Neural cell (in vitro differentiated cells): ENCODE results near the gene GALNT14.

Experiments
- POLR2AphosphoS5 ChIP-seq: IDR thresholded peaks from 2 replicates; pipeline ENCODE4 v1.6.1; 2012
- TF ChIP-seq, protein P1 (sequence below): fragments of 450-650 bp; IDR thresholded peaks from 2 replicates; pipeline ENCODE4 v1.5.1; 2014; ENCODE audit warnings: antibody characterized with exemption, mild to moderate bottlenecking, moderate library complexity; ENCODE audit not compliant: poor library complexity, severe bottlenecking

DNA sequence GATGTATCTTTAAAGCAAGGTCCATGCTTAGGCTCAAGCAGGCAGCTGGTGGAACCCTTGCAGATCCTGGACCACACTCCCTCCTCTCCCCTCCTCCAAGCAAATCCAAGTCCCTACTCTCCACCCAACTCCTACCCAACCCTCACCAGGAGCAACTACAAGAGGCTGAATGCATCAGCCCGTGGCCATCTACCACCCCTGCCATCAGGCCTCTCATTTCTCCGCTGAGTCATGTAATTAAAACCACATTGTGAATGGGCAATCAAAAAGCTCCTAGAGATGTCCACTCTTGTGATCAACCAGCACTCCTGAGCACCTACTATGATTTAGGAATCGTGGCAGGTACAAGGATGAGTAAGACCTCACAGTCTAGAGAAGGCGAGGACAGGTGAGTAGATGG lies 188.8 kb downstream of the GALNT14 start:
- no peak for TF ChIP-seq POLR2AphosphoS5
- TF ChIP-seq, protein P1, sequence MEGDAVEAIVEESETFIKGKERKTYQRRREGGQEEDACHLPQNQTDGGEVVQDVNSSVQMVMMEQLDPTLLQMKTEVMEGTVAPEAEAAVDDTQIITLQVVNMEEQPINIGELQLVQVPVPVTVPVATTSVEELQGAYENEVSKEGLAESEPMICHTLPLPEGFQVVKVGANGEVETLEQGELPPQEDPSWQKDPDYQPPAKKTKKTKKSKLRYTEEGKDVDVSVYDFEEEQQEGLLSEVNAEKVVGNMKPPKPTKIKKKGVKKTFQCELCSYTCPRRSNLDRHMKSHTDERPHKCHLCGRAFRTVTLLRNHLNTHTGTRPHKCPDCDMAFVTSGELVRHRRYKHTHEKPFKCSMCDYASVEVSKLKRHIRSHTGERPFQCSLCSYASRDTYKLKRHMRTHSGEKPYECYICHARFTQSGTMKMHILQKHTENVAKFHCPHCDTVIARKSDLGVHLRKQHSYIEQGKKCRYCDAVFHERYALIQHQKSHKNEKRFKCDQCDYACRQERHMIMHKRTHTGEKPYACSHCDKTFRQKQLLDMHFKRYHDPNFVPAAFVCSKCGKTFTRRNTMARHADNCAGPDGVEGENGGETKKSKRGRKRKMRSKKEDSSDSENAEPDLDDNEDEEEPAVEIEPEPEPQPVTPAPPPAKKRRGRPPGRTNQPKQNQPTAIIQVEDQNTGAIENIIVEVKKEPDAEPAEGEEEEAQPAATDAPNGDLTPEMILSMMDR: no peak
